Endodermal cell (in vitro differentiated cells): ENCODE data around the gene AUTS2. TPM values are rescaled to one million over a fixed set of nuclear protein-coding genes. Genes with fewer than 3 reads are reported as not detected.

Experiments used
- DNase-seq: peaks from one replicate; pipeline ENCODE4 v3.0.0-alpha.2; 2017
- H3K27ac ChIP-seq: 2 replicates; pipeline ENCODE4 v1.5.1; 2013; ENCODE audit warnings: mild to moderate bottlenecking, low read depth, low read length, moderate library complexity
- H3K27me3 ChIP-seq: 2 replicates; pipeline ENCODE4 v1.6.1; 2013; ENCODE audit warnings: mild to moderate bottlenecking, low read length, moderate library complexity; ENCODE audit not compliant: insufficient read depth, control insufficient read depth, poor library complexity, severe bottlenecking
- H3K36me3 ChIP-seq: 2 replicates; pipeline ENCODE4 v1.7.0; 2013; ENCODE audit warnings: mild to moderate bottlenecking, low read length, moderate library complexity; ENCODE audit not compliant: control insufficient read depth, insufficient read depth
- H3K4me1 ChIP-seq: one replicate; pipeline ENCODE4 v1.7.0; 2013; ENCODE audit warnings: low read length; ENCODE audit not compliant: control insufficient read depth, insufficient read depth
- H3K4me3 ChIP-seq: 2 replicates; pipeline ENCODE4 v1.5.1; 2013; ENCODE audit warnings: mild to moderate bottlenecking, low read length, moderate library complexity
- H3K9ac ChIP-seq: 2 replicates; pipeline ENCODE4 v1.6.1; 2013; ENCODE audit warnings: mild to moderate bottlenecking, low read length, moderate library complexity; ENCODE audit not compliant: poor library complexity, severe bottlenecking; ENCODE audit errors: extremely low read depth
- H3K9me3 ChIP-seq: 2 replicates; pipeline ENCODE4 v1.6.1; 2013; ENCODE audit warnings: mild to moderate bottlenecking, low read length, moderate library complexity; ENCODE audit not compliant: control insufficient read depth
- H3K27ac Mint-ChIP-seq: 2 replicates; pipeline ENCODE4 v1.8.0; 2020; ENCODE audit warnings: mixed read lengths
- H3K27me3 Mint-ChIP-seq: 2 replicates; pipeline ENCODE4 v1.8.0; 2021; ENCODE audit warnings: mild to moderate bottlenecking, mixed read lengths; ENCODE audit not compliant: insufficient read depth
- H3K36me3 Mint-ChIP-seq: 2 replicates; pipeline ENCODE4 v1.8.0; 2020; ENCODE audit warnings: low read depth, mixed read lengths
- H3K4me1 Mint-ChIP-seq: 2 replicates; pipeline ENCODE4 v1.8.0; 2020; ENCODE audit warnings: mixed read lengths
- H3K4me3 Mint-ChIP-seq: 2 replicates; pipeline ENCODE4 v1.8.0; 2020; ENCODE audit warnings: mild to moderate bottlenecking, moderate library complexity, mixed read lengths
- H3K9me3 Mint-ChIP-seq: 2 replicates; pipeline ENCODE4 v1.8.0; 2020; ENCODE audit warnings: mild to moderate bottlenecking, mixed read lengths
- WGBS, 2 experiments: methylation state at CpG; one replicate each; pipeline versions ENCODE4 v1.1.5 to v1.1.7; 2013; ENCODE audit warnings: missing lambda C conversion rate in 2 of 2, mixed read lengths in 1 of 2; ENCODE audit not compliant: insufficient coverage in 1 of 2, insufficient read length in 1 of 2; 5-methylcytosine and 5-hydroxymethylcytosine counted together
- total RNA-seq, 2 donors: library from RNA; stranded (reverse); fragmentation: NEBNext Ultra II Directional in 1 of 2; extraction: Animal tissue kit (Norgen Biotek cat#: 25700) in 1 of 2; gene quantifications; 2 replicates in 1 of 2; 3 replicates in 1 of 2; pipeline ENCODE4 v1.2.1, GENCODE V29; 2021
- TF ChIP-seq, protein P1 (sequence below): fragments of 200-600 bp; sonication (generic); conservative IDR thresholded peaks from 2 replicates; pipeline ENCODE4 v1.5.0; 2021; ENCODE audit warnings: antibody characterized with exemption, mild to moderate bottlenecking

AUTS2 gene
- total RNA-seq, 2 donors from 2014 or later = 76.8 to 106 TPM

- no peak overlapping the region for H3K4me3 Mint-ChIP-seq
- 81 to 86% methylated on average over 7 of the region's 7 CpGs for WGBS, 2 experiments
- H3K9me3 ChIP-seq = no peaks in the 10 kb centered on the region
- no peak for DNase-seq
- no peak overlapping the region for H3K27ac ChIP-seq
- H3K36me3 Mint-ChIP-seq = no peaks in the 10 kb centered on the region
- no peaks in the 10 kb centered on the region for H3K9me3 Mint-ChIP-seq
- H3K4me3 ChIP-seq = no peak overlapping the region
- no peak overlapping the region for H3K9ac ChIP-seq
- no peaks in the 10 kb centered on the region for H3K36me3 ChIP-seq
- no peak overlapping the region for H3K27ac Mint-ChIP-seq
- peaks cover 37% of the 10 kb centered on the region for H3K27me3 Mint-ChIP-seq
- TF ChIP-seq, protein P1, sequence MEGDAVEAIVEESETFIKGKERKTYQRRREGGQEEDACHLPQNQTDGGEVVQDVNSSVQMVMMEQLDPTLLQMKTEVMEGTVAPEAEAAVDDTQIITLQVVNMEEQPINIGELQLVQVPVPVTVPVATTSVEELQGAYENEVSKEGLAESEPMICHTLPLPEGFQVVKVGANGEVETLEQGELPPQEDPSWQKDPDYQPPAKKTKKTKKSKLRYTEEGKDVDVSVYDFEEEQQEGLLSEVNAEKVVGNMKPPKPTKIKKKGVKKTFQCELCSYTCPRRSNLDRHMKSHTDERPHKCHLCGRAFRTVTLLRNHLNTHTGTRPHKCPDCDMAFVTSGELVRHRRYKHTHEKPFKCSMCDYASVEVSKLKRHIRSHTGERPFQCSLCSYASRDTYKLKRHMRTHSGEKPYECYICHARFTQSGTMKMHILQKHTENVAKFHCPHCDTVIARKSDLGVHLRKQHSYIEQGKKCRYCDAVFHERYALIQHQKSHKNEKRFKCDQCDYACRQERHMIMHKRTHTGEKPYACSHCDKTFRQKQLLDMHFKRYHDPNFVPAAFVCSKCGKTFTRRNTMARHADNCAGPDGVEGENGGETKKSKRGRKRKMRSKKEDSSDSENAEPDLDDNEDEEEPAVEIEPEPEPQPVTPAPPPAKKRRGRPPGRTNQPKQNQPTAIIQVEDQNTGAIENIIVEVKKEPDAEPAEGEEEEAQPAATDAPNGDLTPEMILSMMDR = no peak
- peaks cover 5% of the 10 kb centered on the region for H3K4me1 ChIP-seq
- peaks cover 21% of the 10 kb centered on the region for H3K27me3 ChIP-seq
- H3K4me1 Mint-ChIP-seq = peaks cover 3% of the 10 kb centered on the region
Observed at GRCh38 chr7:69596056-69596455, 2.2 kb upstream of the AUTS2 start.

GRCh38 chr7:69596723-69597277 lies 1.5 kb upstream of the AUTS2 start:
- Mint-ChIP-seq H3K9me3 (no peaks in the 10 kb centered on the region), H3K36me3 (no peaks in the 10 kb centered on the region), H3K27me3 (peaks cover 37% of the 10 kb centered on the region), H3K4me3 (no peak overlapping the region), H3K4me1 (peaks cover 3% of the 10 kb centered on the region), H3K27ac (no peak overlapping the region)
- no peak for DNase-seq
- WGBS, 2 experiments = 22 to 45% methylated on average over 10 to 16 of the region's 16 CpGs
- Histone ChIP-seq H3K4me3 (peak overlapping the region; percentile 80), H3K4me1 (peaks cover 5% of the 10 kb centered on the region), H3K36me3 (no peaks in the 10 kb centered on the region), H3K27ac (no peak overlapping the region), H3K9ac (peak overlapping the region; percentile 40), H3K9me3 (no peaks in the 10 kb centered on the region), H3K27me3 (peaks cover 21% of the 10 kb centered on the region)
- TF ChIP-seq, protein P1 = no peak

DNA sequence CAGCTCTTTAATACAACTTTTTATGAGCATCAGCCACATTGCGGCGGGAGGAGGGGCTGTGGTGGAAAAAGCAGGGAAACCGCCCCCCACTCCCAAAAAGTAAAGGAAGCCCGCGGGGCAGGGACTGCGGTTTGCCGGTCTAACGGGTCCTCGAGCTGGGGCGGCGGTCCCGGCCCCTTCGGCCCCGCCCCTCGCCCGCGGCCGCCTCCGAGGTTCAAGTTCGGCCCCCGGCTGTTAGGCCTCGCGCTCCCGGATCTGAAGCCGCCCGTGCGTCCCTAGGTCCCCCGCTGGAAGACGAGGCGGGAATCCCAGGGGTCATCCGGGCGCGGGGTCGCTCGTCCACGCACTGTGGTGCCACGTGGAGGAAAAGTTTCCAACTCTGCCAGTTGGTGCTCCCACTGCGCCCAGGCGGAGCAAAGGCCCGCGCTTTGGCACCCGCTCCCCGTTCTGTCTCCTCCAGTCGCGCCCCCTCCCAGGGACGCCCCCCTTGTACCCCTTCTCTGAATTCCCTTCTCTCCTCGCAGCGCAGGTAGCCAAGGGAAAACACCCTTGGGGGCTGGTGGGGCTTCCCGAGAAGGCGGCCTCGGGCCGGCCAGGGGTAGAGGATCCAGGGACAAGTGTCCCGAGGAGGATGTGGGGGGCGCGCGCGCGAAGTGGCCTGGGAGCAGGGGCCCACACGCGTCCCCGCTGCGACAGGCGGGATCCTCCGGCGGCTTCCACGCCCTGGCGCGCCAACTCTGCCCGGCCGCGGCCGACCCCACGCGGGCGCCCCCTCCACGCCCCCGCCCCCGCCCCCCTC lies 798 bp upstream of the AUTS2 start:
- TF ChIP-seq, protein P1 = no peak
- Mint-ChIP-seq H3K4me3 (no peak overlapping the region), H3K27me3 (peaks cover 37% of the 10 kb centered on the region), H3K9me3 (no peaks in the 10 kb centered on the region), H3K36me3 (no peaks in the 10 kb centered on the region), H3K4me1 (peaks cover 3% of the 10 kb centered on the region), H3K27ac (no peak overlapping the region)
- peak overlapping the region; percentile 80 for H3K4me3 ChIP-seq
- H3K27me3 ChIP-seq = peaks cover 21% of the 10 kb centered on the region
- no peaks in the 10 kb centered on the region for H3K36me3 ChIP-seq
- DNase-seq = peak; percentile 86
- no peaks in the 10 kb centered on the region for H3K9me3 ChIP-seq
- H3K9ac ChIP-seq = peak overlapping the region; percentile 40
- no peak overlapping the region for H3K27ac ChIP-seq
- WGBS, 2 experiments = 0 to 1% methylated on average over 15 to 78 of the region's 78 CpGs
- peaks cover 7% of the 10 kb centered on the region for H3K4me1 ChIP-seq
